ENCODE results near the gene CKMT2. TPM values are rescaled to one million over a fixed set of nuclear protein-coding genes. Genes with fewer than 3 reads are reported as not detected.
A peak's percentile ranks its signal among the peaks of the same experiment; 100 is the strongest.

CKMT2 gene
- total RNA-seq, 1 donor from 2014 or later, result not detected

- no peaks in the 10 kb centered on the region for H3K27me3 ChIP-seq (ENCODE audit: control insufficient read depth, insufficient read depth, low read length)
- DNase-seq (ENCODE audit: low read depth), result no peak
- TF ChIP-seq, protein P1, sequence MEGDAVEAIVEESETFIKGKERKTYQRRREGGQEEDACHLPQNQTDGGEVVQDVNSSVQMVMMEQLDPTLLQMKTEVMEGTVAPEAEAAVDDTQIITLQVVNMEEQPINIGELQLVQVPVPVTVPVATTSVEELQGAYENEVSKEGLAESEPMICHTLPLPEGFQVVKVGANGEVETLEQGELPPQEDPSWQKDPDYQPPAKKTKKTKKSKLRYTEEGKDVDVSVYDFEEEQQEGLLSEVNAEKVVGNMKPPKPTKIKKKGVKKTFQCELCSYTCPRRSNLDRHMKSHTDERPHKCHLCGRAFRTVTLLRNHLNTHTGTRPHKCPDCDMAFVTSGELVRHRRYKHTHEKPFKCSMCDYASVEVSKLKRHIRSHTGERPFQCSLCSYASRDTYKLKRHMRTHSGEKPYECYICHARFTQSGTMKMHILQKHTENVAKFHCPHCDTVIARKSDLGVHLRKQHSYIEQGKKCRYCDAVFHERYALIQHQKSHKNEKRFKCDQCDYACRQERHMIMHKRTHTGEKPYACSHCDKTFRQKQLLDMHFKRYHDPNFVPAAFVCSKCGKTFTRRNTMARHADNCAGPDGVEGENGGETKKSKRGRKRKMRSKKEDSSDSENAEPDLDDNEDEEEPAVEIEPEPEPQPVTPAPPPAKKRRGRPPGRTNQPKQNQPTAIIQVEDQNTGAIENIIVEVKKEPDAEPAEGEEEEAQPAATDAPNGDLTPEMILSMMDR (IDR thresholded peaks at IDR 0.05; ENCODE audit: insufficient read depth, low read length, poor library complexity, severe bottlenecking), result no peak
- H3K4me3 ChIP-seq (ENCODE audit: low read depth, low read length), result no peak overlapping the region
- H3K36me3 ChIP-seq (ENCODE audit: control insufficient read depth, insufficient read depth, low read length), result no peaks in the 10 kb centered on the region
Observed at GRCh38 chr5:81245871-81246235, 12.7 kb downstream of the CKMT2 start.

DNA sequence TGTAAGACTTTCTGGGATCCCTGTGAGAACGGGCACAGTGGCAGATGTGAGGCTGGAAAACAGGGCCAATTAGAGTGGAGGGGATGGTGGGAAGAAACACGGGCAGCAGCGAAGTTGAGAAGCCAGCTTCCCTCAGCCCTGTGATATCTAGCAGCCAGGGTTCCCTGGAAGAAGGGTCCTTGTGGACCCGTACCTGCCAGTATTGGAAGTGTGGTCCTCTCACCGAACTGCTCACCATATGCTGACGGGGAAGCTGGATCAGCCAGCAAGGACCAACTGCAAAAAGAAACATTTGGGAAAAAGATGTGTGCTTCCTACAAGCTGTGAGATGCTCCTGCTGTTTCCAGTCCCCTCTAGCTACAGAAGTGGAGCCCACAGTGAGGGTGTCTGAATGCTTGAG, 13.6 kb downstream of the CKMT2 start:
- TF ChIP-seq, protein P1 (IDR thresholded peaks at IDR 0.05; ENCODE audit: insufficient read depth, low read length, poor library complexity, severe bottlenecking), result no peak
- H3K4me3 ChIP-seq (ENCODE audit: low read depth, low read length), result no peak overlapping the region
- H3K36me3 ChIP-seq (ENCODE audit: control insufficient read depth, insufficient read depth, low read length), result no peaks in the 10 kb centered on the region
- H3K27me3 ChIP-seq (ENCODE audit: control insufficient read depth, insufficient read depth, low read length), result no peaks in the 10 kb centered on the region
- DNase-seq (ENCODE audit: low read depth), result no peak

GRCh38 chr5:81247441-81247972, 14.4 kb downstream of the CKMT2 start:
- Histone ChIP-seq H3K4me3 (ENCODE audit: low read depth, low read length) (no peak overlapping the region), H3K36me3 (ENCODE audit: control insufficient read depth, insufficient read depth, low read length) (no peaks in the 10 kb centered on the region), H3K27me3 (ENCODE audit: control insufficient read depth, insufficient read depth, low read length) (no peaks in the 10 kb centered on the region)
- DNase-seq (ENCODE audit: low read depth), result peak; percentile 29
- TF ChIP-seq, protein P1 (IDR thresholded peaks at IDR 0.05; ENCODE audit: insufficient read depth, low read length, poor library complexity, severe bottlenecking), result no peak

DNA sequence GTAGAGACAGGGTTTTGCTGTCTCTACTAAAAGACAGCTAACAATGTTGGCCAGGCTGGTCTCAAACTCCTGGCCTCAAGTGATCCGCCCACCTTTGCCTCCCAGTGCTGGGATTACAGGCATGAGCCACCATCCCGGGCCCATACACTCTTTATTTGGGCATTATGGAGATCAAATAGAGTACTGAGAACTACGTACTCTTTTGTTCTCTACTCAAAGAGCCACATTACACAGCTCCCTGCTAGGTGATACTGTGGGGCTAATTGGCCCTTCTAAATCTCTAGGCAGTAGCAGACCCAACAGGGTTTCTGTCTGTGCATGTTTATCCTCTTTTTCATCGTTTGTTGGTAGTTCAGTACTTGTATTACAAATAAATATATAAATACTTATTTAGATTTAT, 16.1 kb downstream of the CKMT2 start:
- H3K36me3 ChIP-seq (ENCODE audit: control insufficient read depth, insufficient read depth, low read length), result no peaks in the 10 kb centered on the region
- H3K27me3 ChIP-seq (ENCODE audit: control insufficient read depth, insufficient read depth, low read length), result no peaks in the 10 kb centered on the region
- H3K4me3 ChIP-seq (ENCODE audit: low read depth, low read length), result no peak overlapping the region
- TF ChIP-seq, protein P1 (IDR thresholded peaks at IDR 0.05; ENCODE audit: insufficient read depth, low read length, poor library complexity, severe bottlenecking), result no peak
- no peak for DNase-seq (ENCODE audit: low read depth)

DNA sequence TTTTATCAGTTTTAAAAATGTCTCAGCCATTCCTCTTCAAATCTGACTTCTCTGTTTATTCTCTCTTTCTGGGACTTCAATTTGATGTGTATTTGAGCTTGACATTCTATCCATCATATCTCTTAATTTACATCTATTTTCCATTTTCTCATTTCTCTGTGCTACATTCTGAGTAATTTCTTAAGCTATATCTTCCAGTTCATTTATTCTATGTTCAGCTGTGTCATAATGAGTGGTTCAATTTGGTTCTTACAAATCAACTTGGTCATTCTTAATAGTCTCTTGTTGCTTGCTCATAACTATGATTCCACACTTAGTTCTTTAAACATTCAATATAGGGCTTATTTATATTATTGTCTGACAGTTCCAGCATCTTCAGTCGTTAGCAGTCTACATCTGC, 16.9 kb downstream of the CKMT2 start:
- DNase-seq (ENCODE audit: low read depth), result no peak
- TF ChIP-seq, protein P1 (IDR thresholded peaks at IDR 0.05; ENCODE audit: insufficient read depth, low read length, poor library complexity, severe bottlenecking), result no peak
- H3K36me3 ChIP-seq (ENCODE audit: control insufficient read depth, insufficient read depth, low read length), result no peaks in the 10 kb centered on the region
- H3K27me3 ChIP-seq (ENCODE audit: control insufficient read depth, insufficient read depth, low read length), result no peaks in the 10 kb centered on the region
- no peak overlapping the region for H3K4me3 ChIP-seq (ENCODE audit: low read depth, low read length)

GRCh38 chr5:81251922-81252321, 18.8 kb downstream of the CKMT2 start:
- no peaks in the 10 kb centered on the region for H3K27me3 ChIP-seq (ENCODE audit: control insufficient read depth, insufficient read depth, low read length)
- TF ChIP-seq, protein P1 (IDR thresholded peaks at IDR 0.05; ENCODE audit: insufficient read depth, low read length, poor library complexity, severe bottlenecking), result no peak
- no peaks in the 10 kb centered on the region for H3K36me3 ChIP-seq (ENCODE audit: control insufficient read depth, insufficient read depth, low read length)
- H3K4me3 ChIP-seq (ENCODE audit: low read depth, low read length), result no peak overlapping the region
- no peak for DNase-seq (ENCODE audit: low read depth)
